Retinal pigment epithelial cell (primary cell): Measurements from ENCODE around the gene CFAP20DC.
"Not testable (repeated sequence)": the region's sequence is repeated elsewhere in the genome, so short reads cannot be mapped to it uniquely, and the experiment has no call there.

Experiments
- DNase-seq: peaks from one replicate; pipeline ENCODE4 v3.0.0-alpha.2; 2010; ENCODE audit warnings: low read depth
- H3K4me3 ChIP-seq: 2 replicates; pipeline ENCODE4 v1.5.1; 2011; ENCODE audit warnings: mild to moderate bottlenecking, low read length, control low read depth, moderate library complexity
- TF ChIP-seq, protein P1 (sequence below): conservative IDR thresholded peaks from 2 replicates; pipeline ENCODE4 v1.5.1; 2011; ENCODE audit warnings: low read depth, low read length, control low read depth, inconsistent platforms

The CFAP20DC gene

DNA sequence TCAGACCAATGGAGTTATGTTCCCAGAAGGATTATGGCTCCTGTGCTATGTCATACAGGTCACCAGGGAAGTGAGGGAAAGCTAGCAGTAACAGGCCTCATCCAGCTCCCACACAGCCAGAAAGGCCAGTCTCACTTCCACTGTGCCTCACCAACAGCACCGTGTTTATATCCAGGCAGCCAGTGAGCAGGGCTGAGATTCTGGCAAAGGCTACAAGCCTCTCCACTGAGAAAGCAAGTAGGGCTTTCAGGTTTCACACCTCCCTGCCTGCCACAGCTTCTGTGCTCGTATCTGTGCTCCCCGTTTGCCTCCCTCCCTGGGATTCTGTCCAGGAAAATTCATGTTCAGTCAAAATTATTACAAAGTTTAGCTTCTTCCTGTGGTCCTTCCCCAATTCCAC, 14.9 kb upstream of the CFAP20DC start:
- TF ChIP-seq, protein P1, sequence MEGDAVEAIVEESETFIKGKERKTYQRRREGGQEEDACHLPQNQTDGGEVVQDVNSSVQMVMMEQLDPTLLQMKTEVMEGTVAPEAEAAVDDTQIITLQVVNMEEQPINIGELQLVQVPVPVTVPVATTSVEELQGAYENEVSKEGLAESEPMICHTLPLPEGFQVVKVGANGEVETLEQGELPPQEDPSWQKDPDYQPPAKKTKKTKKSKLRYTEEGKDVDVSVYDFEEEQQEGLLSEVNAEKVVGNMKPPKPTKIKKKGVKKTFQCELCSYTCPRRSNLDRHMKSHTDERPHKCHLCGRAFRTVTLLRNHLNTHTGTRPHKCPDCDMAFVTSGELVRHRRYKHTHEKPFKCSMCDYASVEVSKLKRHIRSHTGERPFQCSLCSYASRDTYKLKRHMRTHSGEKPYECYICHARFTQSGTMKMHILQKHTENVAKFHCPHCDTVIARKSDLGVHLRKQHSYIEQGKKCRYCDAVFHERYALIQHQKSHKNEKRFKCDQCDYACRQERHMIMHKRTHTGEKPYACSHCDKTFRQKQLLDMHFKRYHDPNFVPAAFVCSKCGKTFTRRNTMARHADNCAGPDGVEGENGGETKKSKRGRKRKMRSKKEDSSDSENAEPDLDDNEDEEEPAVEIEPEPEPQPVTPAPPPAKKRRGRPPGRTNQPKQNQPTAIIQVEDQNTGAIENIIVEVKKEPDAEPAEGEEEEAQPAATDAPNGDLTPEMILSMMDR = no peak
- no peak overlapping the region for H3K4me3 ChIP-seq
- no peak for DNase-seq

DNA sequence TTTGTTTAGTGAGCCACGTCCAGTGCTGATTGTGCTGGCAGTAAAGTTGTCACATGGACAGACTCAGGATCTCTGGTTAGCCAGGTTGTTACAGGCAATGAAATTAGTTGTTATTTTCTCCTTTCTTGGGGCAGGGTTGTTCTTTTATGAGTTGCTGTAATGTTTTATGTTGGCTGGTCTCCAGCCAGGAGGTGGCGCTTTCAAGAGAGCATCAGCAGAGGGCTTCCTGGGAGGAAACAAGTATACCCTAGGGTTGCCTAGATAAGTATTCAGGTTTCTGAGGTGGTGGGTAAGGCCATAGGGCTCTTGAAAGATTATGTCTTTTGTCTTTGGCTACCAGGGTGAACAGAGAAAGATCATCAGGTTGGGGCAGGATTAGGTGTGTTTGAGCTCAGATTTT, 14.5 kb upstream of the CFAP20DC start:
- DNase-seq = no peak

GRCh38 chr3:59056706-59057105, 6.9 kb upstream of the CFAP20DC start:
- no peak for DNase-seq
- H3K4me3 ChIP-seq = no peak overlapping the region
- TF ChIP-seq, protein P1 = no peak

More for the DNA sequence above, 14.5 kb upstream of the CFAP20DC start:
- H3K4me3 ChIP-seq = no peak overlapping the region
- TF ChIP-seq, protein P1 = peak; percentile 25

GRCh38 chr3:59052803-59053411, 3.1 kb upstream of the CFAP20DC start:
- TF ChIP-seq, protein P1 = peak; percentile 73
- no peak for DNase-seq
- no peak overlapping the region for H3K4me3 ChIP-seq

- H3K4me3 ChIP-seq, DNase-seq: not testable (repeated sequence)
Observed at GRCh38 chr3:59050811-59051414, 1.1 kb upstream of the CFAP20DC start.

- TF ChIP-seq, protein P1 = no peak
- no peak for DNase-seq
- H3K4me3 ChIP-seq = no peak overlapping the region
Observed at GRCh38 chr3:59046839-59047238, 3.0 kb downstream of the CFAP20DC start.

DNA sequence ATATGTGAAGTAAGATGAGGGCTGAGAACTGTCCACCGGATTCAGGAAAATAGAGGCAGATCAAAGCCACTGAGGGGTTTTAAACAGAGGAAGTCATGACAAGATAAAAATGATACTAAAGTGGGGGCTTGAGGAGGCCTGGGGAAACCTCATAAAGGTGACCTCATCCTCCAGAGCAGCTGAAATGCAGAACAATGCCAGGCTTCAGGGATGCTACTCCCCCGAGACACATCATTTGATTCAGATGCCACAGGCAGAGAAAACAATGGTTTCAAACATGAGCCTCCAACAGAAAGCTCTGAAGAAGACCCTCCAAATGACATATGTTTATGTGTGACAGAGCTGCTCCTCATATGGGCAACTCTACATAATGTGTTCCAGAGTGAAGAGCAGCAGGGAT, 6.4 kb downstream of the CFAP20DC start:
- no peak overlapping the region for H3K4me3 ChIP-seq
- TF ChIP-seq, protein P1 = no peak
- DNase-seq = no peak
